Esophagus muscularis mucosa (tissue), 4 donors: ENCODE data around the gene UGDH. TPM values are rescaled to one million over a fixed set of nuclear protein-coding genes. Genes with fewer than 3 reads are reported as not detected.
"Not testable (repeated sequence)": the region's sequence is repeated elsewhere in the genome, so short reads cannot be mapped to it uniquely, and the experiment has no call there.

Experiments
- DNase-seq: peaks from one replicate; pipeline ENCODE4 v3.0.0-alpha.2; 2017; ENCODE audit errors: extremely low spot score
- H3K27ac ChIP-seq, 4 donors: fragments of 200-600 bp; sonication (generic); replicated peaks in 1 of 4; 1 replicate in 3 of 4; 2 replicates in 1 of 4; pipeline ENCODE4 v1.5.1; 2016 to 2019; ENCODE audit warnings: mild to moderate bottlenecking in 1 of 4
- H3K27me3 ChIP-seq, 4 donors: fragments of 200-600 bp; sonication (generic); one replicate each; pipeline versions ENCODE4 v1.5.1 to v1.6.0; 2016 to 2019
- H3K36me3 ChIP-seq, 4 donors: fragments of 200-600 bp; sonication (generic); one replicate each; pipeline ENCODE4 v1.5.1; 2016 to 2019
- H3K4me1 ChIP-seq, 4 donors: fragments of 200-600 bp; sonication (generic); one replicate each; pipeline ENCODE4 v1.5.1; 2016 to 2019
- H3K4me3 ChIP-seq, 4 donors: fragments of 200-600 bp; sonication (generic); 1 replicate in 2 of 4; 2 replicates in 2 of 4; pipeline ENCODE4 v1.5.1; 2016 to 2019; ENCODE audit warnings: mild to moderate bottlenecking in 4 of 4, moderate library complexity in 1 of 4
- H3K9me3 ChIP-seq, 4 donors: fragments of 200-600 bp; sonication (generic); 1 replicate in 3 of 4; 2 replicates in 1 of 4; pipeline ENCODE4 v1.5.1; 2016 to 2019
- EP300 ChIP-seq: sonication (generic); formaldehyde crosslinking; IDR thresholded peaks from one replicate; pipeline ENCODE4 v1.6.1; 2017; ENCODE audit warnings: antibody characterized with exemption
- POLR2A ChIP-seq: fragments of 450-650 bp; IDR thresholded peaks from one replicate; pipeline ENCODE4 v1.6.1; 2017; ENCODE audit warnings: antibody characterized with exemption, moderate library complexity, mild to moderate bottlenecking, low read depth
- POLR2AphosphoS5 ChIP-seq, 2 donors: sonication (generic); formaldehyde crosslinking; IDR thresholded peaks; one replicate each; pipeline ENCODE4 v1.6.1; 2017; ENCODE audit warnings: antibody characterized with exemption in 2 of 2
- WGBS: methylation state at CpG from one replicate; pipeline ENCODE4 v1.1.5; 2018; 5-methylcytosine and 5-hydroxymethylcytosine counted together
- intact Hi-C: fragments of 100-400 bp; cut with DNase I; formaldehyde crosslinking; loops from one replicate; pipeline ENCODE4 v1.15.1; 2023
- total RNA-seq, 4 donors: library from RNA; depleted of rRNA; stranded (reverse); fragments of >200 nt; gene quantifications; one replicate each; pipeline versions ENCODE4 v1.1.0 to v1.2.1, GENCODE V29; 2016
- TF ChIP-seq, protein P1 (sequence below), 3 experiments: fragments of 200-600 bp in 2 of 3; fragments of 450-650 bp in 1 of 3; sonication (generic) in 2 of 3; IDR thresholded peaks; one replicate each; pipeline ENCODE4 v1.5.1; 2017 to 2019; ENCODE audit warnings: antibody characterized with exemption in 3 of 3, mild to moderate bottlenecking in 2 of 3, moderate library complexity in 1 of 3

The UGDH gene
- total RNA-seq, 4 donors from 2014 or later = 36.4 to 180 (median 42.1) TPM

DNA sequence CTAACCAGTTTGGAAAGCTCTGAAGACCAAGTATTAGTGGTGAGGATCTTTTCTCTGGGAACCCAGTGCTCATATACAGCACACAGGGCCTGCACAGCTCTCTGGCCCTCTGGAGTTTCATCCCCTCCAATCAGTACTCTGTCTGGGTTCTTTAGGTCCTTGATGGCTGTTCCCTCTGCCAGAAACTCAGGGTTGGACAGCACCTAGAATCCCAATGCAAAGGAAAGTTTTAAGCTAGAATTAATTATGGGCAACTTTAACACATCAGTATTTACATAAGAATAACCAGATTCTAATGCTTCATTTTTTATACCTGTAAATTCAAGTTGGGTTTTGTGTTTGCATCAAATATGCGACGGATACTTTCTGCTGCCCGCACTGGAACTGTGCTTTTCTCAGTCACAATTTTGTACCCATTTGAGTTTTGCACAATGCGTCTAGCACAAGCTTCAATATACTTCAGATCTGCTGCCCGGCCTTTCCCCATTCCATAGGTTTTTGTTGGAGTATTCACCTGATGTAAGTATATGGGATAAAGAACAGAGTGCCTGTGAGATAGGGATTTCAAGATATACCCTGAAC lies 16.8 kb downstream of the UGDH start:
- no peak for DNase-seq
- Histone ChIP-seq H3K27ac (no peak overlapping the region), H3K4me3 (no peak overlapping the region), H3K27me3 (no peaks in the 10 kb centered on the region), H3K4me1 (no peaks in the 10 kb centered on the region), H3K36me3 (peaks cover 47 to 90% (median 73%) of the 10 kb centered on the region in 4 donors), H3K9me3 (no peaks in the 10 kb centered on the region)
- no peak for TF ChIP-seq POLR2A
- no peak for TF ChIP-seq POLR2AphosphoS5 (IDR thresholded peaks at IDR 0.05)
- no peak for TF ChIP-seq EP300
- TF ChIP-seq, protein P1, sequence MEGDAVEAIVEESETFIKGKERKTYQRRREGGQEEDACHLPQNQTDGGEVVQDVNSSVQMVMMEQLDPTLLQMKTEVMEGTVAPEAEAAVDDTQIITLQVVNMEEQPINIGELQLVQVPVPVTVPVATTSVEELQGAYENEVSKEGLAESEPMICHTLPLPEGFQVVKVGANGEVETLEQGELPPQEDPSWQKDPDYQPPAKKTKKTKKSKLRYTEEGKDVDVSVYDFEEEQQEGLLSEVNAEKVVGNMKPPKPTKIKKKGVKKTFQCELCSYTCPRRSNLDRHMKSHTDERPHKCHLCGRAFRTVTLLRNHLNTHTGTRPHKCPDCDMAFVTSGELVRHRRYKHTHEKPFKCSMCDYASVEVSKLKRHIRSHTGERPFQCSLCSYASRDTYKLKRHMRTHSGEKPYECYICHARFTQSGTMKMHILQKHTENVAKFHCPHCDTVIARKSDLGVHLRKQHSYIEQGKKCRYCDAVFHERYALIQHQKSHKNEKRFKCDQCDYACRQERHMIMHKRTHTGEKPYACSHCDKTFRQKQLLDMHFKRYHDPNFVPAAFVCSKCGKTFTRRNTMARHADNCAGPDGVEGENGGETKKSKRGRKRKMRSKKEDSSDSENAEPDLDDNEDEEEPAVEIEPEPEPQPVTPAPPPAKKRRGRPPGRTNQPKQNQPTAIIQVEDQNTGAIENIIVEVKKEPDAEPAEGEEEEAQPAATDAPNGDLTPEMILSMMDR (IDR thresholded peaks at IDR 0.05) = no peak
- WGBS = 100% methylated on average over 5 of the region's 5 CpGs
- intact Hi-C loops = no loop called here

DNA sequence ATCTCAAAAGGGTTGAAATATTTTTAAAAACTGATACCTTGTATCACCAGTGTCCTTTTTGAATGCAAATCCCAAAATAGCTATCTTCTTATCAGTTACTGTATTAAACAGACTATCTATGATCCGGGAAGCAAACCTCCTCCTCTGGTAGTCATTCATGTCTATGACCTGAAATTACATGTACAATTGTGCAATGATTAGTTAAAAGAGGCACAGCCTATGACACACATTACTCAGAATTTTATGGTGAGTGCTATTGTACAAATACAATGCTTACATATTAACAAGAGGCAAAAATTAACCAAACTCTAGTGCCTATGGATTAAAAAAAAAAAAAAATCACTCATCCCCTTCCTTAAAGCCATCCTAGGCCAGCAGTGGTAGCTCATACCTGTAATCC lies 21.7 kb downstream of the UGDH start:
- H3K27ac ChIP-seq = no peak overlapping the region
- H3K4me3 ChIP-seq = no peak overlapping the region
- H3K27me3 ChIP-seq = no peaks in the 10 kb centered on the region
- 100% methylated on average over 1 of the region's 1 CpG for WGBS
- H3K4me1 ChIP-seq = no peaks in the 10 kb centered on the region
- peaks cover 79 to 100% (median 90%) of the 10 kb centered on the region in 4 donors for H3K36me3 ChIP-seq
- H3K9me3 ChIP-seq = no peaks in the 10 kb centered on the region
- no peak for TF ChIP-seq POLR2A
- TF ChIP-seq POLR2AphosphoS5 (IDR thresholded peaks at IDR 0.05) = no peak
- TF ChIP-seq EP300 = no peak
- TF ChIP-seq, protein P1 (IDR thresholded peaks at IDR 0.05) = no peak
- no peak for DNase-seq
- intact Hi-C loops = no loop called here

DNA sequence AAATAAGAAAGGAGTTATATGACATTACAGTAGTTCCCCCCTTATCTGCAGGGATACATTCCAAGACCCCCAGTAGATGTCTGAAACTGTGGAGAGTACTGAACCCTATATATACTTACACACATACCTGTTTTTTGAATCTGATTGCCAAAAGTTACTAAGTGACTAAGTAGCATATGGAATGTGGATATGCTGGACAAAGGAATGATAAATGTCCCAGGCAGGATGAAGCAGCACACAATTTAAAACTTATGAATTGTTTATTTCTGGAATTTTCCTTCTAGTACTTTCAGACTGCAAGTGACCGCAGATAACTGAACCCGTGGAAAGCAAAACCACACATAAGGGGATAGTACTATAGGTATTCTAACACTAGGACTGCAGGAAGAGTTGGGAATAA lies 22.7 kb downstream of the UGDH start:
- TF ChIP-seq POLR2A = no peak
- no peak for TF ChIP-seq POLR2AphosphoS5 (IDR thresholded peaks at IDR 0.05)
- TF ChIP-seq EP300 = no peak
- TF ChIP-seq, protein P1 (IDR thresholded peaks at IDR 0.05) = no peak
- H3K36me3 ChIP-seq = peaks cover 77 to 98% (median 88%) of the 10 kb centered on the region in 4 donors

DNA sequence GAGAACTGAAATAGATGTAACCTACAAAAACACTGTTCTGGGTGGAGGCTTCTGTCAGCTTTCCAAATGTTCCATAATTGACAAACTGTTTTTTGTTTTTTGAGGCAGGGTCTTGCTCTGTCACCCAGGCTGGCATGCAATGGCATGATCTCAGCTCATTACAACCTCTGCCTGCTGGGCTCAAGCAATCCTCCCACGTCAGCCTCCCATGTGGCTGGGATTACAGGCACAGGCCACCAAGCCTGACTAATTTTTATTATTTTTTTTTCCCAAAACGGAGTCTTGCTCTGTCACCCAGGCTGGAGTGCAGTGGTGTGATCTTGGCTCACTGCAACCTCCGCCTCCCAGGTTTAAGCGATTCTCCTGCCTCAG lies 24.6 kb downstream of the UGDH start:
- H3K27me3 ChIP-seq, H3K9me3 ChIP-seq, H3K4me1 ChIP-seq, DNase-seq, H3K4me3 ChIP-seq, intact Hi-C loops: not testable (repeated sequence)
- 74% methylated on average over 4 of the region's 4 CpGs for WGBS
- H3K27ac ChIP-seq = peak overlapping the region in 2 of 4 donors; percentile 8 to 48
- H3K36me3 ChIP-seq = peaks cover 68 to 96% (median 79%) of the 10 kb centered on the region in 4 donors

More for the DNA sequence above, 22.7 kb downstream of the UGDH start:
- intact Hi-C loops = no loop called here
- Histone ChIP-seq H3K27me3 (no peaks in the 10 kb centered on the region), H3K27ac (no peak overlapping the region), H3K4me1 (no peaks in the 10 kb centered on the region), H3K4me3 (no peak overlapping the region), H3K9me3 (no peaks in the 10 kb centered on the region)
- 91% methylated on average over 2 of the region's 2 CpGs for WGBS
- no peak for DNase-seq

DNA sequence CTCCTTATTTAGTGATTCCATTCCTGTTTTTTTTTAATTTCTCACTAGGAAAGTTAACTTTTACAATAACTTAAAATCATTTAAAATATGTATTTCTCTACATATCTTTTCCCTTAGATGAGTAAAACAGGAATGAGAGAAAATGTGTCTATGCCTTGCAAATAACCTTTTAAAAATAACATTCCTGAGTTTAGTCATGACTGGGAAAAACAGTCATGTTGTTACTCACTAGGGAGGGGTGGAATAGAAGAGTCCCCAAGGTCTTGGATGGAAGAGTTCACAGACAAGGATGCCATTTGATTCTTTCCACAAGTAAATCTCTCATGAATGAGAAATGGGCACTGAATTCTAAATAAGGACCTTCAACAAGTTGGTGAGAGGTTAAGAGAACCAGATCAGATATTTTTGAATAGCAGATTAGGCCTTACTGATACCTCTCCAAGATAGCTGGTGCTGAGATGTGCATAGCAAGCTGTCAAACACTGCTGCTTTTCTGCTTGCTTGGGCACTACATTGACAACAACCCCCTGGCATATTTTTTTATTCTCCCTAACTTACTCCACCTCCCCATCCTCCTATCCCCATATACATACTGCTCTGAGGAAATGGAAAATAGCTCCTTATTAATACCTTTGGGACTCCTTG lies 25.1 kb downstream of the UGDH start:
- no peak for DNase-seq
- intact Hi-C loops = no loop called here
- H3K27me3 ChIP-seq = no peaks in the 10 kb centered on the region
- H3K4me1 ChIP-seq = no peaks in the 10 kb centered on the region
- TF ChIP-seq EP300 (no peak), POLR2A (no peak), POLR2AphosphoS5 (IDR thresholded peaks at IDR 0.05) (peak in 1 of 2 donors; percentile 4)
- TF ChIP-seq, protein P1 (IDR thresholded peaks at IDR 0.05) = no peak
- H3K4me3 ChIP-seq = no peak overlapping the region
- H3K27ac ChIP-seq = peak overlapping the region in 3 of 4 donors; percentile 1 to 57 (median 13)
- peaks cover 62 to 90% (median 74%) of the 10 kb centered on the region in 4 donors for H3K36me3 ChIP-seq
- no peaks in the 10 kb centered on the region for H3K9me3 ChIP-seq
